Mucosa of stomach (tissue), 1 donor: Measurements from ENCODE around the gene MGAT3.
"Not testable (repeated sequence)": the region's sequence is repeated elsewhere in the genome, so short reads cannot be mapped to it uniquely, and the experiment has no call there.

Experiments
- H3K27me3 ChIP-seq: one replicate; pipeline ENCODE4 v1.7.0; 2013; ENCODE audit warnings: mild to moderate bottlenecking, low read length; ENCODE audit not compliant: control insufficient read depth, insufficient read depth
- H3K36me3 ChIP-seq: one replicate; pipeline ENCODE4 v1.7.0; 2013; ENCODE audit warnings: low read length; ENCODE audit not compliant: control insufficient read depth, insufficient read depth
- H3K4me1 ChIP-seq: one replicate; pipeline ENCODE4 v1.7.0; 2013; ENCODE audit warnings: mild to moderate bottlenecking, low read length; ENCODE audit not compliant: control insufficient read depth, insufficient read depth
- H3K4me3 ChIP-seq: one replicate; pipeline ENCODE4 v1.7.0; 2013; ENCODE audit warnings: low read length
- H3K9ac ChIP-seq: one replicate; pipeline ENCODE4 v1.7.0; 2013; ENCODE audit warnings: mild to moderate bottlenecking, low read length, moderate library complexity
- H3K9me3 ChIP-seq: one replicate; pipeline ENCODE4 v1.7.0; 2013; ENCODE audit warnings: mild to moderate bottlenecking, low read length, moderate library complexity; ENCODE audit not compliant: control insufficient read depth
- donor health status: Pancreatic carcinoma.

MGAT3 gene

GRCh38 chr22:39502109-39502788 is 45.4 kb downstream of the MGAT3 start, which contains the start of gene MIEF1:
TSS of gene MIEF1 (plus strand) at chr22:39502290. CDS start at chr22:39511295, 9,005 bp downstream.
- H3K9me3 ChIP-seq, result no peaks in the 10 kb centered on the region
- H3K4me1 ChIP-seq, result peaks cover 29% of the 10 kb centered on the region
- H3K36me3 ChIP-seq, result no peaks in the 10 kb centered on the region
- peak within 1 kb of the TSS; percentile 82 for H3K4me3 ChIP-seq
- H3K9ac ChIP-seq, result peak within 1 kb of the TSS; percentile 81
- no peaks in the 10 kb centered on the region for H3K27me3 ChIP-seq

- H3K4me1 ChIP-seq, result peaks cover 29% of the 10 kb centered on the region
- no peaks in the 10 kb centered on the region for H3K9me3 ChIP-seq
These were observed 46.1 kb downstream of the MGAT3 start for GRCh38 chr22:39502789-39503409.

GRCh38 chr22:39503630-39504029 is 46.8 kb downstream of the MGAT3 start:
- Histone ChIP-seq H3K27me3 (no peaks in the 10 kb centered on the region), H3K4me1 (peaks cover 29% of the 10 kb centered on the region), H3K9ac (peak overlapping the region; percentile 18), H3K9me3 (no peaks in the 10 kb centered on the region), H3K4me3 (no peak overlapping the region), H3K36me3 (no peaks in the 10 kb centered on the region)

More at GRCh38 chr22:39502789-39503409, 46.1 kb downstream of the MGAT3 start:
- no peaks in the 10 kb centered on the region for H3K36me3 ChIP-seq
- H3K9ac ChIP-seq, result peak overlapping the region; percentile 81
- no peaks in the 10 kb centered on the region for H3K27me3 ChIP-seq
- peak overlapping the region; percentile 82 for H3K4me3 ChIP-seq

- Histone ChIP-seq H3K36me3 (no peaks in the 10 kb centered on the region), H3K27me3 (no peaks in the 10 kb centered on the region), H3K4me3 (no peak overlapping the region), H3K9me3 (no peaks in the 10 kb centered on the region), H3K9ac (peak overlapping the region; percentile 18), H3K4me1 (peaks cover 29% of the 10 kb centered on the region)
These were observed 47.3 kb downstream of the MGAT3 start for GRCh38 chr22:39504071-39504470.

GRCh38 chr22:39507021-39507420 is 50.2 kb downstream of the MGAT3 start:
- not testable (repeated sequence) for H3K36me3 ChIP-seq, H3K9ac ChIP-seq, H3K27me3 ChIP-seq, H3K9me3 ChIP-seq, H3K4me3 ChIP-seq
- peaks cover 12% of the 10 kb centered on the region for H3K4me1 ChIP-seq

GRCh38 chr22:39508393-39508792 is 51.6 kb downstream of the MGAT3 start:
- Histone ChIP-seq H3K4me3 (no peak overlapping the region), H3K9ac (no peak overlapping the region), H3K27me3 (no peaks in the 10 kb centered on the region), H3K4me1 (peaks cover 6% of the 10 kb centered on the region), H3K9me3 (no peaks in the 10 kb centered on the region), H3K36me3 (no peaks in the 10 kb centered on the region)

- Histone ChIP-seq H3K4me1 (no peaks in the 10 kb centered on the region), H3K27me3 (no peaks in the 10 kb centered on the region), H3K9me3 (no peaks in the 10 kb centered on the region), H3K4me3 (no peak overlapping the region), H3K36me3 (peaks cover 6% of the 10 kb centered on the region), H3K9ac (no peak overlapping the region)
These were observed 53.8 kb downstream of the MGAT3 start for GRCh38 chr22:39510529-39511149.

- Histone ChIP-seq H3K27me3 (no peaks in the 10 kb centered on the region), H3K36me3 (peaks cover 6% of the 10 kb centered on the region), H3K9me3 (no peaks in the 10 kb centered on the region), H3K4me3 (no peak overlapping the region), H3K4me1 (no peaks in the 10 kb centered on the region), H3K9ac (no peak overlapping the region)
These were observed 54.4 kb downstream of the MGAT3 start for GRCh38 chr22:39511226-39511625.

GRCh38 chr22:39512026-39512425 is 55.2 kb downstream of the MGAT3 start:
- no peak overlapping the region for H3K9ac ChIP-seq
- no peaks in the 10 kb centered on the region for H3K9me3 ChIP-seq
- H3K36me3 ChIP-seq, result peaks cover 6% of the 10 kb centered on the region
- no peaks in the 10 kb centered on the region for H3K4me1 ChIP-seq
- H3K27me3 ChIP-seq, result no peaks in the 10 kb centered on the region
- H3K4me3 ChIP-seq, result no peak overlapping the region

- Histone ChIP-seq H3K27me3 (no peaks in the 10 kb centered on the region), H3K36me3 (peaks cover 6% of the 10 kb centered on the region), H3K4me1 (peaks cover 6% of the 10 kb centered on the region), H3K9me3 (no peaks in the 10 kb centered on the region), H3K4me3 (no peak overlapping the region), H3K9ac (no peak overlapping the region)
These were observed 57.0 kb downstream of the MGAT3 start for GRCh38 chr22:39513791-39514190.

- Histone ChIP-seq H3K36me3 (peaks cover 6% of the 10 kb centered on the region), H3K9ac (no peak overlapping the region), H3K4me1 (peaks cover 12% of the 10 kb centered on the region), H3K27me3 (no peaks in the 10 kb centered on the region), H3K9me3 (no peaks in the 10 kb centered on the region), H3K4me3 (no peak overlapping the region)
These were observed 57.7 kb downstream of the MGAT3 start for GRCh38 chr22:39514373-39514973.
